B cell (primary cell): ENCODE data around the gene PLD3. TPM values are rescaled to one million over a fixed set of nuclear protein-coding genes. Genes with fewer than 3 reads are reported as not detected.

ENCODE experiments used
- ATAC-seq: fragments of 200-7000 bp; cut with Tn5 transposase; one replicate; pipeline ENCODE4 v1.10.0; 2021; ENCODE audit warnings: low read depth, mild to moderate bottlenecking, moderate number of reproducible peaks, moderate library complexity
- CTCF ChIA-PET: fragments of 350-600 bp; sonication (Branson Sonifier 250); formaldehyde crosslinking; loops from one replicate; lab custom pipeline; 2021; ENCODE audit warnings: antibody characterized with exemption, inconsistent platforms; lab: Charles Lee
- POLR2A ChIA-PET: fragments of 350-600 bp; sonication (Branson Sonifier 250); formaldehyde crosslinking; loops from one replicate; lab custom pipeline; 2021; ENCODE audit warnings: antibody characterized with exemption; lab: Charles Lee
- DNase-seq: peaks from one replicate; pipeline ENCODE4 v3.0.0; 2013
- H2AFZ ChIP-seq: 2 replicates; pipeline ENCODE4 v1.6.1; 2012; ENCODE audit warnings: mild to moderate bottlenecking, low read depth, low read length; ENCODE audit not compliant: insufficient read depth, poor library complexity, severe bottlenecking
- H3K27ac ChIP-seq, 2 donors: 1 replicate in 1 of 2; 2 replicates in 1 of 2; pipeline ENCODE4 v1.5.1; 2012 to 2013; ENCODE audit warnings: low read length in 2 of 2, mild to moderate bottlenecking in 2 of 2, moderate library complexity in 1 of 2
- H3K27me3 ChIP-seq, 4 experiments: fragments of 200-600 bp in 1 of 4; sonication (generic) in 1 of 4; replicated peaks in 1 of 4; 1 replicate in 2 of 4; 2 replicates in 2 of 4; pipeline versions ENCODE4 v1.6.1 to v1.7.0; 2013 to 2016; ENCODE audit warnings: low read length in 3 of 4, mild to moderate bottlenecking in 2 of 4, mixed read lengths in 1 of 4, moderate library complexity in 1 of 4; ENCODE audit not compliant: insufficient read depth in 4 of 4, control insufficient read depth in 3 of 4; ENCODE audit errors: control extremely low read depth in 1 of 4
- H3K36me3 ChIP-seq, 2 experiments: replicated peaks in 1 of 2; 1 replicate in 1 of 2; 2 replicates in 1 of 2; pipeline versions ENCODE4 v1.6.1 to v1.7.1; 2013; ENCODE audit warnings: low read length in 1 of 2; ENCODE audit not compliant: insufficient read depth in 2 of 2, control insufficient read depth in 1 of 2; ENCODE audit errors: control extremely low read depth in 1 of 2, extremely low read depth in 1 of 2
- H3K4me1 ChIP-seq, 2 donors: fragments of 200-600 bp in 1 of 2; sonication (generic) in 1 of 2; 1 replicate in 1 of 2; 2 replicates in 1 of 2; pipeline versions ENCODE4 v1.5.1 to v1.6.1; 2013 to 2017; ENCODE audit warnings: low read length in 2 of 2; ENCODE audit not compliant: control insufficient read depth in 2 of 2, insufficient read depth in 2 of 2
- H3K4me2 ChIP-seq: replicated peaks from 2 replicates; pipeline ENCODE3; 2012; ENCODE audit warnings: mild to moderate bottlenecking, low read depth, low read length; ENCODE audit not compliant: poor library complexity, severe bottlenecking
- H3K4me3 ChIP-seq, 5 experiments: fragments of 200-600 bp in 1 of 5; sonication (generic) in 1 of 5; 1 replicate in 3 of 5; 2 replicates in 2 of 5; pipeline versions ENCODE4 v1.5.1 to v1.7.0; 2011 to 2016; ENCODE audit warnings: low read length in 4 of 5, mild to moderate bottlenecking in 4 of 5, low read depth in 2 of 5, control low read depth in 1 of 5, moderate library complexity in 1 of 5; ENCODE audit not compliant: insufficient read depth in 1 of 5; ENCODE audit errors: control extremely low read depth in 1 of 5, extremely low read depth in 1 of 5
- H3K79me2 ChIP-seq: fragments of 200-600 bp; sonication (generic); one replicate; pipeline ENCODE4 v1.6.0; 2016; ENCODE audit warnings: low read length; ENCODE audit not compliant: control insufficient read depth, insufficient read depth
- H3K9ac ChIP-seq: fragments of 200-600 bp; sonication (generic); 2 replicates; pipeline ENCODE4 v1.6.1; 2017; ENCODE audit warnings: mild to moderate bottlenecking, low read length, moderate library complexity
- H3K9me3 ChIP-seq, 3 donors: one replicate each; pipeline versions ENCODE4 v1.6.1 to v1.7.1; 2013; ENCODE audit warnings: low read length in 2 of 3; ENCODE audit not compliant: control insufficient read depth in 2 of 3, insufficient read depth in 1 of 3; ENCODE audit errors: control extremely low read depth in 1 of 3
- H4K20me1 ChIP-seq: 2 replicates; pipeline ENCODE4 v1.6.0; 2012; ENCODE audit warnings: mild to moderate bottlenecking, low read length; ENCODE audit not compliant: insufficient read depth, control insufficient read depth, poor library complexity, severe bottlenecking
- H3K27ac Mint-ChIP-seq: one replicate; pipeline ENCODE4 v1.8.0; 2021; ENCODE audit warnings: mixed read lengths
- H3K27me3 Mint-ChIP-seq: one replicate; pipeline ENCODE4 v1.8.0; 2021; ENCODE audit warnings: mixed read lengths
- H3K4me1 Mint-ChIP-seq: one replicate; pipeline ENCODE4 v1.8.0; 2021; ENCODE audit warnings: mixed read lengths
- H3K4me3 Mint-ChIP-seq: one replicate; pipeline ENCODE4 v1.8.0; 2021; ENCODE audit warnings: mixed read lengths
- H3K9me3 Mint-ChIP-seq: one replicate; pipeline ENCODE4 v1.8.0; 2022; ENCODE audit warnings: mixed read lengths; ENCODE audit not compliant: insufficient read depth
- EZH2 ChIP-seq: IDR thresholded peaks from 2 replicates; pipeline ENCODE4 v1.6.1; 2012; ENCODE audit warnings: borderline replicate concordance, low read depth, mild to moderate bottlenecking, moderate library complexity, low read length; ENCODE audit not compliant: insufficient read depth, poor library complexity, severe bottlenecking
- WGBS: methylation state at CpG from one replicate; pipeline ENCODE4 v1.1.5; 2013; ENCODE audit warnings: missing lambda C conversion rate; ENCODE audit not compliant: insufficient coverage; 5-methylcytosine and 5-hydroxymethylcytosine counted together
- intact Hi-C: fragments of 100-400 bp; cut with micrococcal nuclease; formaldehyde crosslinking; loops from one replicate; pipeline ENCODE4 v1.10.0; 2022
- polyA plus RNA-seq: library from polyadenylated mRNA; depleted of rRNA; stranded (reverse); fragments of >200 nt; gene quantifications from 2 replicates; pipeline ENCODE4 v1.2.3, GENCODE V29; 2012
- total RNA-seq, 2 donors: library from RNA; stranded (reverse); fragments of 120-200 nt in 1 of 2; gene quantifications; 1 replicate in 1 of 2; 2 replicates in 1 of 2; pipeline versions ENCODE4 v1.2.3 to v1.2.4, GENCODE V29; 2013 to 2022
- TF ChIP-seq, protein P1 (sequence below): fragments of 200-600 bp; IDR thresholded peaks from one replicate; pipeline ENCODE4 v1.8.0; 2022; ENCODE audit warnings: antibody characterized with exemption, mild to moderate bottlenecking

Gene PLD3
- total and polyA plus RNA-seq, 2 donors (not counting 1 experiment from before 2014, with no cell fraction given): 61.7 to 153 TPM

DNA sequence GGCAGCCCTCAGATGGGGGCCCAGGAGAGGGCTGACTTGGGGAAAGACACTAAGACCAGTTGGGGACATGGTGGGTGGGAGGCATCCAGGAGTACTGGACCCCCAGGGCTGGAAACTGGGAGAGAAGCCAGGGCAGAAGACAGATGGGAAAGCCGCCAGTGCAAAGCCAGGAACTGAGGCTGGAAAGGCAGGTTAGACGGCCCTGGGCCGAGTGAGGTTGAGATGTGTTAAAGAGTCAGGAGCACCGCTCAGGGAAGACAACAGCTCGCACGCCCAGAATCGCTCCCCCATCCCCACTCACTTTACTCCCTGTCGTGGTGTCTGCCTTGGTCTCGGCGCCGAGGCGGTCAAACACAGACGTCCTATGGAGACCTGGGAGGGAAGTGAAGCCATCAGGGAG lies 24.8 kb upstream of the PLD3 start:
- TF ChIP-seq, protein P1, sequence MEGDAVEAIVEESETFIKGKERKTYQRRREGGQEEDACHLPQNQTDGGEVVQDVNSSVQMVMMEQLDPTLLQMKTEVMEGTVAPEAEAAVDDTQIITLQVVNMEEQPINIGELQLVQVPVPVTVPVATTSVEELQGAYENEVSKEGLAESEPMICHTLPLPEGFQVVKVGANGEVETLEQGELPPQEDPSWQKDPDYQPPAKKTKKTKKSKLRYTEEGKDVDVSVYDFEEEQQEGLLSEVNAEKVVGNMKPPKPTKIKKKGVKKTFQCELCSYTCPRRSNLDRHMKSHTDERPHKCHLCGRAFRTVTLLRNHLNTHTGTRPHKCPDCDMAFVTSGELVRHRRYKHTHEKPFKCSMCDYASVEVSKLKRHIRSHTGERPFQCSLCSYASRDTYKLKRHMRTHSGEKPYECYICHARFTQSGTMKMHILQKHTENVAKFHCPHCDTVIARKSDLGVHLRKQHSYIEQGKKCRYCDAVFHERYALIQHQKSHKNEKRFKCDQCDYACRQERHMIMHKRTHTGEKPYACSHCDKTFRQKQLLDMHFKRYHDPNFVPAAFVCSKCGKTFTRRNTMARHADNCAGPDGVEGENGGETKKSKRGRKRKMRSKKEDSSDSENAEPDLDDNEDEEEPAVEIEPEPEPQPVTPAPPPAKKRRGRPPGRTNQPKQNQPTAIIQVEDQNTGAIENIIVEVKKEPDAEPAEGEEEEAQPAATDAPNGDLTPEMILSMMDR: no peak
- no peak for TF ChIP-seq EZH2
- Mint-ChIP-seq H3K4me1 (no peaks in the 10 kb centered on the region), H3K9me3 (no peaks in the 10 kb centered on the region), H3K27me3 (no peaks in the 10 kb centered on the region), H3K27ac (no peak overlapping the region), H3K4me3 (no peak overlapping the region)
- intact Hi-C loops: no loop called here
- DNase-seq (no peak), ATAC-seq (no peak)
- CTCF ChIA-PET: no interaction called here
- Histone ChIP-seq H3K79me2 (no peaks in the 10 kb centered on the region), H2AFZ (no peak overlapping the region), H3K36me3 (peaks cover 0 to 63% of the 10 kb centered on the region in 2 experiments), H3K27ac (no peak overlapping the region), H4K20me1 (no peaks in the 10 kb centered on the region), H3K9me3 (no peaks in the 10 kb centered on the region), H3K4me2 (no peak overlapping the region), H3K4me3 (no peak overlapping the region), H3K9ac (no peak overlapping the region), H3K27me3 (no peaks in the 10 kb centered on the region), H3K4me1 (no peaks in the 10 kb centered on the region)
- 86% methylated on average over 1 of the region's 13 CpGs for WGBS
- POLR2A ChIA-PET: no interaction called here

- CTCF ChIA-PET: no interaction called here
- H3K4me3 Mint-ChIP-seq: no peak overlapping the region
- no peak overlapping the region for H3K4me3 ChIP-seq
Observed at GRCh38 chr19:40326201-40326600, 22.3 kb upstream of the PLD3 start.

More at GRCh38 chr19:40326201-40326600, 22.3 kb upstream of the PLD3 start:
- POLR2A ChIA-PET: no interaction called here
- H3K4me2 ChIP-seq: no peak overlapping the region
- no peaks in the 10 kb centered on the region for H3K27me3 ChIP-seq
- H3K27ac Mint-ChIP-seq: no peak overlapping the region
- peaks cover 0 to 69% of the 10 kb centered on the region in 2 experiments for H3K36me3 ChIP-seq
- no peaks in the 10 kb centered on the region for H3K9me3 ChIP-seq
- H3K4me1 Mint-ChIP-seq: no peaks in the 10 kb centered on the region
- DNase-seq (no peak), ATAC-seq (no peak)
- 96% methylated on average over 14 of the region's 14 CpGs for WGBS
- H4K20me1 ChIP-seq: no peaks in the 10 kb centered on the region
- TF ChIP-seq EZH2: no peak
- TF ChIP-seq, protein P1: no peak
- no peak overlapping the region for H3K9ac ChIP-seq
- H3K27ac ChIP-seq: no peak overlapping the region
- no peaks in the 10 kb centered on the region for H3K27me3 Mint-ChIP-seq
- H3K79me2 ChIP-seq: no peaks in the 10 kb centered on the region
- H3K4me1 ChIP-seq: no peaks in the 10 kb centered on the region
- intact Hi-C loops: no loop called here
- H2AFZ ChIP-seq: no peak overlapping the region
- H3K9me3 Mint-ChIP-seq: no peaks in the 10 kb centered on the region
